DND-41 (cell line): Measurements from ENCODE around the gene FGR.

Experiments
- ATAC-seq: fragments of 200-7000 bp; cut with Tn5 transposase; 3 replicates; pipeline ENCODE4 v1.9.1; 2021; ENCODE audit warnings: low read depth; ENCODE audit not compliant: insufficient read depth
- DNase-seq: peaks from one replicate; pipeline ENCODE4 v3.0.0-alpha.2; 2020
- H2AFZ ChIP-seq: 2 replicates; pipeline ENCODE4 v1.6.0; 2012; ENCODE audit warnings: low read depth, low read length
- H3K27ac ChIP-seq: 2 replicates; pipeline ENCODE4 v1.5.1; 2012; ENCODE audit warnings: low read length, inconsistent platforms
- H3K27me3 ChIP-seq: fragments of 200-600 bp; sonication (generic); 2 replicates; pipeline ENCODE4 v1.6.0; 2012; ENCODE audit warnings: low read length, mild to moderate bottlenecking, inconsistent platforms; ENCODE audit not compliant: insufficient read depth, poor library complexity
- H3K36me3 ChIP-seq: 2 replicates; pipeline ENCODE4 v1.5.1; 2012; ENCODE audit warnings: low read length, inconsistent platforms; ENCODE audit not compliant: insufficient read depth
- H3K4me1 ChIP-seq: 2 replicates; pipeline ENCODE4 v1.5.1; 2012; ENCODE audit warnings: mild to moderate bottlenecking, low read length; ENCODE audit not compliant: insufficient read depth
- H3K4me2 ChIP-seq: 2 replicates; pipeline ENCODE4 v1.6.0; 2012; ENCODE audit warnings: mild to moderate bottlenecking, moderate library complexity, low read length, inconsistent platforms; ENCODE audit not compliant: insufficient read depth
- H3K4me3 ChIP-seq, 2 experiments: fragments of 200-600 bp in 1 of 2; shearing (Covaris generic) in 1 of 2; 2 replicates each; pipeline ENCODE4 v1.5.1; 2012 to 2016; ENCODE audit warnings: inconsistent platforms in 2 of 2, low read length in 2 of 2, mild to moderate bottlenecking in 2 of 2, low read depth in 1 of 2, moderate library complexity in 1 of 2
- H3K79me2 ChIP-seq: 2 replicates; pipeline ENCODE4 v1.6.0; 2012; ENCODE audit warnings: low read length, inconsistent platforms; ENCODE audit not compliant: insufficient read depth
- H3K9ac ChIP-seq: 2 replicates; pipeline ENCODE4 v1.6.0; 2012; ENCODE audit warnings: low read depth, mild to moderate bottlenecking, inconsistent platforms, low read length, moderate library complexity
- H3K9me3 ChIP-seq: 2 replicates; pipeline ENCODE4 v1.5.1; 2012; ENCODE audit warnings: low read length, moderate library complexity, mild to moderate bottlenecking, inconsistent platforms; ENCODE audit not compliant: insufficient read depth, severe bottlenecking
- H4K20me1 ChIP-seq: 2 replicates; pipeline ENCODE4 v1.6.0; 2012; ENCODE audit warnings: low read length; ENCODE audit not compliant: insufficient read depth
- EZH2 ChIP-seq: IDR thresholded peaks from 3 replicates; pipeline ENCODE4 v1.6.1; 2012; ENCODE audit warnings: borderline replicate concordance, low read depth, mild to moderate bottlenecking, moderate library complexity, low read length, inconsistent platforms; ENCODE audit not compliant: severe bottlenecking
- TF ChIP-seq, protein P1 (sequence below): IDR thresholded peaks from 2 replicates; pipeline ENCODE4 v1.5.1; 2012; ENCODE audit warnings: borderline replicate concordance, low read length, moderate library complexity, mild to moderate bottlenecking; ENCODE audit not compliant: poor library complexity, severe bottlenecking; ENCODE audit errors: extremely low read depth

The FGR gene

GRCh38 chr1:27563341-27563590, 71.7 kb downstream of the FGR start:
- Histone ChIP-seq H3K27me3 (no peaks in the 10 kb centered on the region), H4K20me1 (peaks cover 88% of the 10 kb centered on the region), H3K27ac (no peak overlapping the region), H3K9ac (no peak overlapping the region), H3K9me3 (no peaks in the 10 kb centered on the region), H3K4me1 (no peaks in the 10 kb centered on the region), H3K79me2 (peaks cover 91% of the 10 kb centered on the region), H2AFZ (no peak overlapping the region), H3K4me3 (no peak overlapping the region), H3K4me2 (no peak overlapping the region), H3K36me3 (peaks cover 41% of the 10 kb centered on the region)
- ATAC-seq = no peak
- no peak for TF ChIP-seq EZH2
- no peak for DNase-seq

DNA sequence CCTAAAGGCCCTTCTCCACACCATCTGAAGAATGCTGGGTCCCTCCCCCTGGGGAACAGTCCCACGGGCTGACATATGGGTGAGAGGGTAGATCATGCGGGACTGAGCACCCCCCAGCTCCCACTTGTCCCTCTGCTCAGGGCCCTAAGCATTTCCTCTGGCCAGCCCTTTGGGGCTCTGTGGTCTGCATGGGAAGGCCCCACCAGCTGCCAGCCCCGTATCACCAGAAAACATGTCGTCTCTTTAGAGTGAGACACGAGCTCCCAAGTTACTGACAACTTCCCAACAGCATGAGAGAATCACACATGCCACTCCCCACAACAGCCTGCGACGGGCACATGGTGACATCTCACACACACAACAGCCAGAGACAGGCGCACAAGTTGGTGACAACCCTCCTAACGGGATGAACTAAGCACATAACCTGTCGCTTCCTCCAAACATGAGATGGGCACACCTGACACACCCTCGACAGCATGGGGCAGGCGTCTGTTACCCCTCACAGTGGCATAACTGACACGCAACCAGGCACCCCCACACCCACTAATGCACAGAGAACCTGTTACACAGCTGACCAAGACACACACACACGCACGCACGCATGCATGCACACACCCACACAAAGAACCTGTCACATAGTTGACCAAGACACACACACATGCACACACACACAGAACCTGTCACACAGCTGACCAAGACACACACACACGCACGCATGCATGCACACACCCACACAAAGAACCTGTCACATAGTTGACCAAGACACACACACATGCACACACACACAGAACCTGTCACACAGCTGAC, 72.2 kb downstream of the FGR start:
- no peaks in the 10 kb centered on the region for H3K9me3 ChIP-seq
- TF ChIP-seq, protein P1, sequence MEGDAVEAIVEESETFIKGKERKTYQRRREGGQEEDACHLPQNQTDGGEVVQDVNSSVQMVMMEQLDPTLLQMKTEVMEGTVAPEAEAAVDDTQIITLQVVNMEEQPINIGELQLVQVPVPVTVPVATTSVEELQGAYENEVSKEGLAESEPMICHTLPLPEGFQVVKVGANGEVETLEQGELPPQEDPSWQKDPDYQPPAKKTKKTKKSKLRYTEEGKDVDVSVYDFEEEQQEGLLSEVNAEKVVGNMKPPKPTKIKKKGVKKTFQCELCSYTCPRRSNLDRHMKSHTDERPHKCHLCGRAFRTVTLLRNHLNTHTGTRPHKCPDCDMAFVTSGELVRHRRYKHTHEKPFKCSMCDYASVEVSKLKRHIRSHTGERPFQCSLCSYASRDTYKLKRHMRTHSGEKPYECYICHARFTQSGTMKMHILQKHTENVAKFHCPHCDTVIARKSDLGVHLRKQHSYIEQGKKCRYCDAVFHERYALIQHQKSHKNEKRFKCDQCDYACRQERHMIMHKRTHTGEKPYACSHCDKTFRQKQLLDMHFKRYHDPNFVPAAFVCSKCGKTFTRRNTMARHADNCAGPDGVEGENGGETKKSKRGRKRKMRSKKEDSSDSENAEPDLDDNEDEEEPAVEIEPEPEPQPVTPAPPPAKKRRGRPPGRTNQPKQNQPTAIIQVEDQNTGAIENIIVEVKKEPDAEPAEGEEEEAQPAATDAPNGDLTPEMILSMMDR = no peak
- TF ChIP-seq EZH2 = no peak
- H3K4me3 ChIP-seq = no peak overlapping the region
- H3K4me2 ChIP-seq = no peak overlapping the region
- peaks cover 88% of the 10 kb centered on the region for H4K20me1 ChIP-seq
- no peaks in the 10 kb centered on the region for H3K27me3 ChIP-seq
- DNase-seq (no peak), ATAC-seq (no peak)
- H3K9ac ChIP-seq = no peak overlapping the region
- H3K27ac ChIP-seq = no peak overlapping the region
- H3K36me3 ChIP-seq = peaks cover 41% of the 10 kb centered on the region
- H3K4me1 ChIP-seq = no peaks in the 10 kb centered on the region
- H2AFZ ChIP-seq = no peak overlapping the region
- peaks cover 86% of the 10 kb centered on the region for H3K79me2 ChIP-seq
